Activated CD4-positive, alpha-beta T cell treated with anti-CD3 and anti-CD28 coated beads, Interleukin-10, Interleukin-2, amounts not matched to agents 100 ng/mL and 50 ng/mL, durations not matched to agents 16 hours and 8 hours (primary cell): Measurements from ENCODE around the gene SYCE1.

Experiments used
- DNase-seq: peaks from one replicate; pipeline ENCODE4 v3.0.0-alpha.2; 2020

The SYCE1 gene

GRCh38 chr10:133511408-133511807 lies 54.0 kb downstream of the SYCE1 start:
- DNase-seq = no peak

- DNase-seq = no peak
Observed at GRCh38 chr10:133509700-133510099, 55.7 kb downstream of the SYCE1 start.
